Vagina (tissue), 2 donors: ENCODE data around the gene MRTFB.

Experiments used
- CTCF ChIP-seq, 3 experiments: fragments of 450-650 bp in 2 of 3; fragments of 200-600 bp in 1 of 3; sonication (generic) in 1 of 3; IDR thresholded peaks; one replicate each; pipeline ENCODE4 v1.5.1; 2017 to 2019; ENCODE audit warnings: antibody characterized with exemption in 3 of 3, mild to moderate bottlenecking in 2 of 3, moderate library complexity in 2 of 3
- POLR2A ChIP-seq, 2 donors: fragments of 450-650 bp; IDR thresholded peaks; one replicate each; pipeline ENCODE4 v1.6.1; 2017; ENCODE audit warnings: antibody characterized with exemption in 2 of 2, mild to moderate bottlenecking in 2 of 2, moderate library complexity in 2 of 2
- POLR2AphosphoS5 ChIP-seq, 2 donors: sonication (generic); formaldehyde crosslinking; IDR thresholded peaks; one replicate each; pipeline ENCODE4 v1.9.0; 2017; ENCODE audit warnings: antibody characterized with exemption in 2 of 2, mild to moderate bottlenecking in 2 of 2, low read depth in 1 of 2; ENCODE audit not compliant: insufficient read depth in 1 of 2

DNA sequence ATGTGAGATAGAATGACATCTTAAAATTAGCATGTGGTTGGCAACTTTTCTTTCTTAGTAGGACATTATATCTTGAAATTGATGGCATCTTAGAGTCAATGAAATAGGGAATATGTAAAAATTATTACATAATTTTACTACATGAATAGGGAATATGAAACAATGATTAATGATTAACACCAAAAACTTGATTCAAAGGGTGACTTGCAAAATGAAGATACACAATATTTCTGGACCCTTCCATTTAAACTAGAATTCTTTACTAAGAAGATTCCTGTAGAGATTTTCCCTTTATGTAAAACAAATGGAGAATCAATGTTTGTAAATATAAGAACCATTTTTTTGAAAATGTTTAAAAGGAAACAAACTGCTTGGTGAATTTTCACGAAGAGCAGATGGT is 3.4 kb downstream of the MRTFB start:
- no peak for TF ChIP-seq CTCF (IDR thresholded peaks at IDR 0.05)
- no peak for TF ChIP-seq POLR2A (IDR thresholded peaks at IDR 0.05)
- no peak for TF ChIP-seq POLR2AphosphoS5 (IDR thresholded peaks at IDR 0.05; ENCODE audit: insufficient read depth in 1 of 2, low read depth in 1 of 2)
